Esophagus muscularis mucosa (tissue), 4 donors: Measurements from ENCODE around the gene TRIM54.

Experiments used
- EP300 ChIP-seq: sonication (generic); formaldehyde crosslinking; IDR thresholded peaks from one replicate; pipeline ENCODE4 v1.6.1; 2017; ENCODE audit warnings: antibody characterized with exemption
- POLR2A ChIP-seq: fragments of 450-650 bp; IDR thresholded peaks from one replicate; pipeline ENCODE4 v1.6.1; 2017; ENCODE audit warnings: antibody characterized with exemption, moderate library complexity, mild to moderate bottlenecking, low read depth
- POLR2AphosphoS5 ChIP-seq, 2 donors: sonication (generic); formaldehyde crosslinking; IDR thresholded peaks; one replicate each; pipeline ENCODE4 v1.6.1; 2017; ENCODE audit warnings: antibody characterized with exemption in 2 of 2
- TF ChIP-seq, protein P1 (sequence below), 3 experiments: fragments of 200-600 bp in 2 of 3; fragments of 450-650 bp in 1 of 3; sonication (generic) in 2 of 3; IDR thresholded peaks; one replicate each; pipeline ENCODE4 v1.5.1; 2017 to 2019; ENCODE audit warnings: antibody characterized with exemption in 3 of 3, mild to moderate bottlenecking in 2 of 3, moderate library complexity in 1 of 3

DNA sequence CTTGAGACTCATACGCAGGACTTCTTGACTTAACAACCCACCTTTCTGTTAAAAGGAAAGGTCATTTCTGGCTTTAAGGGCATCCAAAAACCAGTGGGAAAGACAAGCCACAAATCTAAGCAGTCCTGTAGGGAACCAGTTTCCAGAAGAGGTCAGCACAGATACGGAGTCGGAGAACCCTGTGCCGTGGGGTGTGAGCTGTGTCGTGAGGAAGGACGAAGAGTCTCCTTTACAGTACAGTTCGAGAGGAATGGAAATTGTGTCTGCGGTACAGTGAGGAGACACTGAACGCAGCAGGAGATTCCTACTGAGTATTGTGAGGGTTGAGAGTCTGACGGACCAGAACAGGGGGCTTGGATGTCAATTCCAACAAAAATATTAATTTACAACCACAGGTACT lies 37.1 kb upstream of the TRIM54 start:
- TF ChIP-seq, protein P1, sequence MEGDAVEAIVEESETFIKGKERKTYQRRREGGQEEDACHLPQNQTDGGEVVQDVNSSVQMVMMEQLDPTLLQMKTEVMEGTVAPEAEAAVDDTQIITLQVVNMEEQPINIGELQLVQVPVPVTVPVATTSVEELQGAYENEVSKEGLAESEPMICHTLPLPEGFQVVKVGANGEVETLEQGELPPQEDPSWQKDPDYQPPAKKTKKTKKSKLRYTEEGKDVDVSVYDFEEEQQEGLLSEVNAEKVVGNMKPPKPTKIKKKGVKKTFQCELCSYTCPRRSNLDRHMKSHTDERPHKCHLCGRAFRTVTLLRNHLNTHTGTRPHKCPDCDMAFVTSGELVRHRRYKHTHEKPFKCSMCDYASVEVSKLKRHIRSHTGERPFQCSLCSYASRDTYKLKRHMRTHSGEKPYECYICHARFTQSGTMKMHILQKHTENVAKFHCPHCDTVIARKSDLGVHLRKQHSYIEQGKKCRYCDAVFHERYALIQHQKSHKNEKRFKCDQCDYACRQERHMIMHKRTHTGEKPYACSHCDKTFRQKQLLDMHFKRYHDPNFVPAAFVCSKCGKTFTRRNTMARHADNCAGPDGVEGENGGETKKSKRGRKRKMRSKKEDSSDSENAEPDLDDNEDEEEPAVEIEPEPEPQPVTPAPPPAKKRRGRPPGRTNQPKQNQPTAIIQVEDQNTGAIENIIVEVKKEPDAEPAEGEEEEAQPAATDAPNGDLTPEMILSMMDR (IDR thresholded peaks at IDR 0.05), result no peak
- TF ChIP-seq POLR2AphosphoS5 (IDR thresholded peaks at IDR 0.05), result no peak
- TF ChIP-seq POLR2A, result no peak
- TF ChIP-seq EP300, result no peak
